ENCODE measurements around the gene SRSF12. TPM values are rescaled to one million over a fixed set of nuclear protein-coding genes. Genes with fewer than 3 reads are reported as not detected.
"Not testable (repeated sequence)": the region's sequence is repeated elsewhere in the genome, so short reads cannot be mapped to it uniquely, and the experiment has no call there.

The SRSF12 gene
- total RNA-seq, 4 donors from 2014 or later: under 0.01 to 1.7 (median 0.60) TPM; not detected in 1

DNA sequence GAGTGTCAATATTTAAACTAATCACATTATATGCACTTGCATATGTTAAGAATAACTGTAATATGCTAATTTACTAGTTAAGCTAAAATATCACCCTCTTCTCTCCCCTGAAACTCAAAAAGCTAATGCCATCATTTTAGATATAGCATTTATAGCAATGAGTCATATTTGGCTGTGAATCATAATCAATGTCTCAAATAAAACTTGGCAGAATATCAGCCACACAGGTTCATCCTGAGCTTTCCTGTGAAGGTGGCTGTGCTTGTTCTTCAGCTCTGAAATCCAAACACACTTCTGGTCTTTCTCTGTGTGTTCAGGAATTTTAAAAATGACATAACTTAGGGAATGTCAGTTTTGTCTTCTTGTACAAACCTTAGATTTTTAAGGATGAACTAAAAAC, 50.1 kb downstream of the SRSF12 start:
- TF ChIP-seq EP300 (IDR thresholded peaks at IDR 0.05): no peak
- TF ChIP-seq, protein P1, sequence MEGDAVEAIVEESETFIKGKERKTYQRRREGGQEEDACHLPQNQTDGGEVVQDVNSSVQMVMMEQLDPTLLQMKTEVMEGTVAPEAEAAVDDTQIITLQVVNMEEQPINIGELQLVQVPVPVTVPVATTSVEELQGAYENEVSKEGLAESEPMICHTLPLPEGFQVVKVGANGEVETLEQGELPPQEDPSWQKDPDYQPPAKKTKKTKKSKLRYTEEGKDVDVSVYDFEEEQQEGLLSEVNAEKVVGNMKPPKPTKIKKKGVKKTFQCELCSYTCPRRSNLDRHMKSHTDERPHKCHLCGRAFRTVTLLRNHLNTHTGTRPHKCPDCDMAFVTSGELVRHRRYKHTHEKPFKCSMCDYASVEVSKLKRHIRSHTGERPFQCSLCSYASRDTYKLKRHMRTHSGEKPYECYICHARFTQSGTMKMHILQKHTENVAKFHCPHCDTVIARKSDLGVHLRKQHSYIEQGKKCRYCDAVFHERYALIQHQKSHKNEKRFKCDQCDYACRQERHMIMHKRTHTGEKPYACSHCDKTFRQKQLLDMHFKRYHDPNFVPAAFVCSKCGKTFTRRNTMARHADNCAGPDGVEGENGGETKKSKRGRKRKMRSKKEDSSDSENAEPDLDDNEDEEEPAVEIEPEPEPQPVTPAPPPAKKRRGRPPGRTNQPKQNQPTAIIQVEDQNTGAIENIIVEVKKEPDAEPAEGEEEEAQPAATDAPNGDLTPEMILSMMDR (IDR thresholded peaks at IDR 0.05): no peak
- no peaks in the 10 kb centered on the region for H3K36me3 ChIP-seq
- H3K27ac ChIP-seq: no peak overlapping the region
- H3K4me3 ChIP-seq: no peak overlapping the region
- H3K4me1 ChIP-seq: peaks cover 0 to 6% (median 3%) of the 10 kb centered on the region in 4 donors
- H3K27me3 ChIP-seq: no peaks in the 10 kb centered on the region
- DNase-seq (ENCODE audit: low spot score in 2 of 2): no peak
- no peaks in the 10 kb centered on the region for H3K9me3 ChIP-seq

DNA sequence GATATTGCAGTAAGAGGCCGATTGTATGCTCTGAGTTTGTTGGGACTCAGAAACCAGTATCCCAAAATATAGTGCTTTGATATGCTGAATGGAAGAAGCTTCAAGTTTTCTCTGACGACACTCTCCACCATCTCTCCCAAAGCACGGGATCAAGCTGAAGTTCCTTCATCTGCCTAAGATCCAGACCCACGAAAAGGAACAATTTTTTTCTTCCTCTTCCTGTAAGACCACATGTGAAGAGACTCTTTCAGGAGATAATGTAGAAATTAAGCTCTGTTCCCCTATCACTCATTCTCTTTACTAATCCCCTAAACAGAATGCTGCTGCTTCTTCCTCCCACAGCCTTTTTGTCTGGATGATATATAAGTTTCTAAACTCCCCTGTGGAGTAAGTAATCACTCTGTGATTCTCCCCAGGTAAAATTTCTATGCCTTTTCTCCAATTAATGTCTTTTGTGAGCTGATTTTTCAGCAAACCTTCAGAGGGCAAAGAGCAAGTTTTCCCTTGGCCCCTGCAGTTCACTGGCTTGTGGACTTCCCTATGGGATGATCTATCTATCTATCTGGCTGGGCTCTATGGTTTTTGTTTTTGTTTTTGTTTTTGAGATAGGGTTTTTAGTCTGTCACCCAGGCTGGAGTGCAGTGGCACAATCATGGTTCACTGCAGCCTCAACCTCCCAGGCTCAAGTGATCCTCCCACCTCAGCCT, 50.8 kb downstream of the SRSF12 start:
- TF ChIP-seq, protein P1 (IDR thresholded peaks at IDR 0.05): no peak
- TF ChIP-seq EP300 (IDR thresholded peaks at IDR 0.05): peak in 1 of 2 donors; percentile 42
- 65 to 74% methylated on average over 4 of the region's 4 CpGs for WGBS, 2 donors
- peaks cover 0 to under 1% (median 0%) of the 10 kb centered on the region in 4 donors for H3K4me1 ChIP-seq
- no peaks in the 10 kb centered on the region for H3K36me3 ChIP-seq
- no peaks in the 10 kb centered on the region for H3K9me3 ChIP-seq
- DNase-seq (ENCODE audit: low spot score in 2 of 2): no peak
- H3K27me3 ChIP-seq: no peaks in the 10 kb centered on the region
- no peak overlapping the region for H3K27ac ChIP-seq
- no peak overlapping the region for H3K4me3 ChIP-seq

DNA sequence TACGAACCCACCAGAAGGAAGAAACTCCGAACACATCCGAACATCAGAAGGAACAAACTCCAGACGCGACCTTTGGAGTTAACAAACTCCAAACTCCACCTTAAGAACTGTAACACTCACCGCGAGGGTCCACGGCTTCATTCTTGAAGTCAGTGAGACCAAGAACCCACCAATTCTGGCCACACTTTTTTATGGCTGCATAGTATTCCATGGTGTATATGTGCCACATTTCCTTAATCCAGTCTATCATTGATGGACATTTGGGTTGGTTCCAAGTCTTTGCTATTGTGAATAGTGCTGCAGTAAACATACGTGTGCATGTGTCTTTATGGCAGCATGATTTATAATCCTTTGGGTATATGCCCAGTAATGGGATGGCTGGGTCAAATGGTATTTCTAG, 51.8 kb downstream of the SRSF12 start:
- H3K4me3 ChIP-seq, H3K9me3 ChIP-seq: not testable (repeated sequence)

DNA sequence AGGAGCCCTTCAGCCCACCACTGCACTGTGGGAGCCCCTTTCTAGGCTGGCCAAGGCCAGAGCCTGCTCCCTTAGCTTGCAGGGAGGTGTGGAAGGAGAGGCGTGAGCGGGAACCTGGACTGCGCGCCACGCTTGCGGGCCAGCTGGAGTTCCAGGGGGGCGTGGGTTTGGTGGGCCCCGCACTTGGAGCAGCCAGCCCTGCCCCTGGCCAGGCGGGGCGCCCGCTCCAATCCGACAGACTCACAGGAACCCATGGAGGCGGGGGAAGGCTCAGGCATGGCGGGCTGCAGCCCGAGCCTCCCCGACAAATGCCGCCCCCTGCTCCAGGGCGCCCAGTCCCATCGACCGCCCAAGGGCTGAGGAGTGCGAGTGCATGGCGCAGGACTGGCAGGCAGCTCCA, 52.9 kb downstream of the SRSF12 start:
- not testable (repeated sequence) for H3K4me3 ChIP-seq; H3K36me3 ChIP-seq; H3K4me1 ChIP-seq; H3K27ac ChIP-seq; H3K27me3 ChIP-seq; DNase-seq (ENCODE audit: low spot score in 2 of 2); H3K9me3 ChIP-seq
- 91 to 93% methylated on average over 15 to 21 of the region's 22 CpGs for WGBS, 2 donors

More for the DNA sequence above, 51.8 kb downstream of the SRSF12 start:
- not testable (repeated sequence) for H3K36me3 ChIP-seq; H3K27ac ChIP-seq; H3K27me3 ChIP-seq; H3K4me1 ChIP-seq; DNase-seq (ENCODE audit: low spot score in 2 of 2)
- WGBS, 2 donors: 89 to 93% methylated on average over 9 of the region's 9 CpGs

DNA sequence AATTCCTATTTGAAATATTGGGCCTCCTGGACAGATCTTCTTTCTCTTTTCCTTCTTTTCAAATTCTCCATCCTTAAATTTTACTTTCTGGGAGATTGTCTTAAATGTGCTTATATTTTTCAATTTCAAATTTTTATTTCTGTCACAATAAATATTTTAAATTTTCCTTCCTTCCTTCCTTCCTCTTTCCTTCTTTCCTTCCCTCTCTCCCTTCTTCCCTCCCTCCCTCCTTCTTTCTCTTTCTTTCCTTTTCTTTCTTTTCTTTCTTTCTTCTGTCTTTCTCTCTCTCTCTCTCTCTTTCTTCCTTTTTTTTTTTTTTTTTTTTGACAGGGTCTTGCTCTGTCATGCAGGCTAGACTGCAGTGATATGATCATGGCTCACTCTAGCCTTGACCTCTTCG, 54.0 kb downstream of the SRSF12 start:
- TF ChIP-seq EP300 (IDR thresholded peaks at IDR 0.05): no peak
- no peak for TF ChIP-seq POLR2A (IDR thresholded peaks at IDR 0.05)
- TF ChIP-seq, protein P1 (IDR thresholded peaks at IDR 0.05): no peak
- DNase-seq (ENCODE audit: low spot score in 2 of 2): no peak
- no peaks in the 10 kb centered on the region for H3K9me3 ChIP-seq
- H3K36me3 ChIP-seq: no peaks in the 10 kb centered on the region
- no peaks in the 10 kb centered on the region for H3K27me3 ChIP-seq
- WGBS, 2 donors: 95 to 100% methylated on average over 1 of the region's 1 CpG
- no peak overlapping the region for H3K27ac ChIP-seq
- H3K4me3 ChIP-seq: no peak overlapping the region
- no peaks in the 10 kb centered on the region for H3K4me1 ChIP-seq

DNA sequence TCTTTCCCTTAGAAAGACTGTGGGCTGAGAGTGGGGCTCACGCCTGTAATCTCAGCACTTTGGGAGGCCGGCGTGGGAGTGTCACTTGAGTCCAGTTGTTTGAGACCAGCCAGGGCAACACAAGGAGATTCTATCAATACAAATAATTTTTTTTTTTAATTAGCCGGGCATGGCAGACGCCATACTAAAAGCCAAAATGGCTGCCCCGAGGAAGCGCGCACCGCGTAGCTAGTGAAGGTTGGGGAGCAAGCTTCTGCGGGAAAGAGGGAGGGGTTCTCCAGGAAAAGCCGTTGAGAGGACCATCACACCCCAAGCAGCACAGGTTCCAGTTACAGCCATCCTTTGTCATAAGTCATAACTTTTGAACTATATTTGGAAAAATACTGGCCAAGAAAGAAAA, 58.6 kb downstream of the SRSF12 start:
- 90 to 94% methylated on average over 12 of the region's 12 CpGs for WGBS, 2 donors
- no peak overlapping the region for H3K27ac ChIP-seq
- no peaks in the 10 kb centered on the region for H3K9me3 ChIP-seq
- H3K4me1 ChIP-seq: no peaks in the 10 kb centered on the region
- H3K27me3 ChIP-seq: no peaks in the 10 kb centered on the region
- DNase-seq (ENCODE audit: low spot score in 2 of 2): no peak
- TF ChIP-seq EP300 (IDR thresholded peaks at IDR 0.05) (no peak), POLR2A (IDR thresholded peaks at IDR 0.05) (no peak)
- TF ChIP-seq, protein P1 (IDR thresholded peaks at IDR 0.05): no peak
- no peaks in the 10 kb centered on the region for H3K36me3 ChIP-seq
- no peak overlapping the region for H3K4me3 ChIP-seq
